GM21723 (cell line): Measurements from ENCODE around the gene TMEM237.
"Not testable (repeated sequence)": the region's sequence is repeated elsewhere in the genome, so short reads cannot be mapped to it uniquely, and the experiment has no call there.

Experiments
- ATAC-seq: cut with Tn5 transposase; IDR thresholded peaks from one replicate; pipeline ENCODE4 v1.9.1; 2021; ENCODE audit warnings: mild to moderate bottlenecking, moderate library complexity; ENCODE audit not compliant: unreplicated experiment

TMEM237 gene

GRCh38 chr2:201643216-201643890 lies at the start of gene TMEM237:
TMEM237 (minus strand) TSS chr2:201643503; CDS start chr2:201643400, 103 bp downstream.
- ATAC-seq = peak; percentile 56

GRCh38 chr2:201685156-201685555 lies 41.9 kb upstream of the TMEM237 start:
- no peak for ATAC-seq

GRCh38 chr2:201680743-201681142 lies 37.4 kb upstream of the TMEM237 start:
- ATAC-seq = no peak

- no peak for ATAC-seq
Measured at GRCh38 chr2:201678401-201678800, 35.1 kb upstream of the TMEM237 start.

GRCh38 chr2:201675454-201675853 lies 32.2 kb upstream of the TMEM237 start:
- no peak for ATAC-seq

- ATAC-seq = no peak
Measured at GRCh38 chr2:201674794-201675193, 31.5 kb upstream of the TMEM237 start.

GRCh38 chr2:201674298-201674697 lies 31.0 kb upstream of the TMEM237 start:
- ATAC-seq = no peak

- no peak for ATAC-seq
Measured at GRCh38 chr2:201673546-201673945, 30.2 kb upstream of the TMEM237 start.

GRCh38 chr2:201671205-201671604 lies 27.9 kb upstream of the TMEM237 start:
- ATAC-seq = not testable (repeated sequence)

GRCh38 chr2:201669865-201670264 lies 26.6 kb upstream of the TMEM237 start:
- no peak for ATAC-seq

GRCh38 chr2:201668402-201668910 lies 25.2 kb upstream of the TMEM237 start:
- ATAC-seq = no peak

- no peak for ATAC-seq
Measured at GRCh38 chr2:201664334-201664733, 21.0 kb upstream of the TMEM237 start.

- no peak for ATAC-seq
Measured at GRCh38 chr2:201661366-201661765, 18.1 kb upstream of the TMEM237 start.

GRCh38 chr2:201660293-201660895 lies 17.1 kb upstream of the TMEM237 start:
- no peak for ATAC-seq

- no peak for ATAC-seq
Measured at GRCh38 chr2:201656740-201657139, 13.4 kb upstream of the TMEM237 start.

- ATAC-seq = no peak
Measured at GRCh38 chr2:201656102-201656501, 12.8 kb upstream of the TMEM237 start.

- ATAC-seq = no peak
Measured at GRCh38 chr2:201654616-201655384, 11.5 kb upstream of the TMEM237 start.

- no peak for ATAC-seq
Measured at GRCh38 chr2:201653221-201653620, 9.9 kb upstream of the TMEM237 start.

- ATAC-seq = no peak
Measured at GRCh38 chr2:201649442-201649841, 6.1 kb upstream of the TMEM237 start.

GRCh38 chr2:201647431-201647830 lies 4.1 kb upstream of the TMEM237 start:
- no peak for ATAC-seq

- no peak for ATAC-seq
Measured at GRCh38 chr2:201644001-201644400, 698 bp upstream of the TMEM237 start.
